Stimulated activated CD4-positive, alpha-beta T cell treated with anti-CD3 and anti-CD28 coated beads, Interleukin-1b, Interleukin-23, amount 100 ng/mL, for 4 hours (primary cell): ENCODE results near the gene RBM42.

Experiments used
- DNase-seq, 2 donors: peaks; one replicate each; pipeline ENCODE4 v3.0.0-alpha.2; 2020; ENCODE audit warnings: low read depth in 2 of 2

RBM42 gene

GRCh38 chr19:35620001-35620400 lies 8.8 kb upstream of the RBM42 start:
- no peak for DNase-seq

GRCh38 chr19:35621708-35622107 lies 7.1 kb upstream of the RBM42 start:
- no peak for DNase-seq

- no peak for DNase-seq
Measured at GRCh38 chr19:35622750-35623149, 6.1 kb upstream of the RBM42 start.

GRCh38 chr19:35623327-35624010 lies 5.4 kb upstream of the RBM42 start:
- DNase-seq: no peak

- DNase-seq: no peak
Measured at GRCh38 chr19:35628264-35628564, 622 bp upstream of the RBM42 start.

GRCh38 chr19:35629332-35629633 lies 447 bp downstream of the RBM42 start:
- DNase-seq: no peak

- DNase-seq: no peak
Measured at GRCh38 chr19:35633727-35634440, 5.0 kb downstream of the RBM42 start.

- DNase-seq: no peak
Measured at GRCh38 chr19:35636651-35637050, 7.8 kb downstream of the RBM42 start.

GRCh38 chr19:35637165-35637564 lies 8.3 kb downstream of the RBM42 start:
- DNase-seq: no peak

- no peak for DNase-seq
Measured at GRCh38 chr19:35639321-35639639, 10.4 kb downstream of the RBM42 start.

- no peak for DNase-seq
Measured at GRCh38 chr19:35639863-35640262, 11.0 kb downstream of the RBM42 start.

- DNase-seq: peak in 1 of 2 donors; percentile 33
Measured at GRCh38 chr19:35641515-35642151, 12.8 kb downstream of the RBM42 start, which contains the start of gene ETV2. Gene ETV2 (plus strand): TSS chr19:35641745. CDS start chr19:35642461, 716 bp downstream.

- DNase-seq: no peak
Measured at GRCh38 chr19:35642312-35642711, 13.5 kb downstream of the RBM42 start.

GRCh38 chr19:35642798-35643254 lies 14.0 kb downstream of the RBM42 start:
- DNase-seq: no peak

- peak; percentile 60 to 72 for DNase-seq
Measured at GRCh38 chr19:35643255-35644205, 14.7 kb downstream of the RBM42 start.

GRCh38 chr19:35644206-35644986 lies 15.6 kb downstream of the RBM42 start:
- DNase-seq: peak; percentile 88 to 92

- DNase-seq: peak; percentile 73 to 87
Measured at GRCh38 chr19:35644987-35645679, 16.3 kb downstream of the RBM42 start.

- no peak for DNase-seq
Measured at GRCh38 chr19:35645680-35646511, 17.1 kb downstream of the RBM42 start.

GRCh38 chr19:35648017-35648961 lies 19.5 kb downstream of the RBM42 start, which contains the start of gene COX6B1:
Gene COX6B1 (plus strand): TSS chr19:35648323. CDS start chr19:35651244, 2,921 bp downstream.
- DNase-seq: peak; percentile 72 to 84
